Liver (tissue), 9 donors: Measurements from ENCODE around the gene TBC1D4. TPM values are rescaled to one million over a fixed set of nuclear protein-coding genes. Genes with fewer than 3 reads are reported as not detected.

ENCODE experiments used
- DNase-seq: peaks from one replicate; pipeline ENCODE4 v3.0.0-alpha.2; 2017; ENCODE audit warnings: low spot score
- H3K27ac ChIP-seq, 2 donors: one replicate each; pipeline ENCODE4 v1.7.0; 2013; ENCODE audit warnings: inconsistent platforms in 2 of 2, low read length in 2 of 2, control low read depth in 1 of 2, low read depth in 1 of 2, mild to moderate bottlenecking in 1 of 2
- H3K27me3 ChIP-seq, 4 donors: one replicate each; pipeline versions ENCODE4 v1.6.1 to v1.7.0; 2013; ENCODE audit warnings: low read length in 3 of 4, inconsistent platforms in 1 of 4, mild to moderate bottlenecking in 1 of 4, moderate library complexity in 1 of 4; ENCODE audit not compliant: control insufficient read depth in 4 of 4, insufficient read depth in 4 of 4
- H3K36me3 ChIP-seq, 4 donors: one replicate each; pipeline versions ENCODE4 v1.6.1 to v1.7.0; 2013; ENCODE audit warnings: low read length in 3 of 4, mild to moderate bottlenecking in 3 of 4, low read depth in 1 of 4, moderate library complexity in 1 of 4; ENCODE audit not compliant: control insufficient read depth in 4 of 4, insufficient read depth in 3 of 4
- H3K4me1 ChIP-seq, 4 donors: one replicate each; pipeline versions ENCODE4 v1.6.1 to v1.7.0; 2013; ENCODE audit warnings: low read length in 3 of 4, mild to moderate bottlenecking in 3 of 4, moderate library complexity in 1 of 4; ENCODE audit not compliant: control insufficient read depth in 4 of 4, insufficient read depth in 4 of 4
- H3K4me3 ChIP-seq, 3 donors: one replicate each; pipeline versions ENCODE4 v1.6.1 to v1.7.0; 2013; ENCODE audit warnings: low read length in 3 of 3, control low read depth in 1 of 3, low read depth in 1 of 3, mild to moderate bottlenecking in 1 of 3
- H3K9ac ChIP-seq, 2 donors: one replicate each; pipeline ENCODE4 v1.7.0; 2013; ENCODE audit warnings: low read length in 2 of 2, mild to moderate bottlenecking in 2 of 2, moderate library complexity in 2 of 2, control low read depth in 1 of 2, low read depth in 1 of 2
- H3K9me3 ChIP-seq, 4 donors: one replicate each; pipeline versions ENCODE4 v1.6.1 to v1.7.0; 2013; ENCODE audit warnings: low read length in 3 of 4; ENCODE audit not compliant: control insufficient read depth in 4 of 4
- ATF3 ChIP-seq: IDR thresholded peaks from 2 replicates; pipeline ENCODE4 v1.6.1; 2016; ENCODE audit warnings: antibody characterized with exemption
- CTCF ChIP-seq: fragments of 150-350 bp; IDR thresholded peaks from 2 replicates; pipeline ENCODE4 v1.5.1; 2017; ENCODE audit warnings: improper control_type of control experiment, low read depth, low read length; ENCODE audit not compliant: missing input control
- EGR1 ChIP-seq, 2 donors: IDR thresholded peaks; 2 replicates each; pipeline ENCODE4 v1.6.1; 2016 to 2018; ENCODE audit warnings: antibody characterized with exemption in 2 of 2, low read depth in 2 of 2
- FOXA1 ChIP-seq: IDR thresholded peaks from 2 replicates; pipeline ENCODE4 v1.6.1; 2016; ENCODE audit warnings: antibody characterized with exemption
- FOXA2 ChIP-seq: IDR thresholded peaks from 2 replicates; pipeline ENCODE4 v1.6.1; 2016; ENCODE audit warnings: antibody characterized with exemption
- GABPA ChIP-seq, 2 donors: IDR thresholded peaks in 1 of 2; conservative IDR thresholded peaks in 1 of 2; 2 replicates each; pipeline ENCODE4 v1.6.1; 2016; ENCODE audit warnings: antibody characterized with exemption in 2 of 2, mild to moderate bottlenecking in 1 of 2, moderate library complexity in 1 of 2
- HNF4A ChIP-seq, 2 donors: conservative IDR thresholded peaks; 2 replicates each; pipeline ENCODE4 v1.6.1; 2016; ENCODE audit warnings: antibody characterized with exemption in 2 of 2, mild to moderate bottlenecking in 2 of 2
- HNF4G ChIP-seq: IDR thresholded peaks from 2 replicates; pipeline ENCODE4 v1.6.1; 2016; ENCODE audit warnings: antibody characterized with exemption
- JUND ChIP-seq, 2 donors: IDR thresholded peaks; 2 replicates each; pipeline ENCODE4 v1.6.1; 2016; ENCODE audit warnings: antibody characterized with exemption in 2 of 2
- MAX ChIP-seq: IDR thresholded peaks from 2 replicates; pipeline ENCODE4 v1.6.1; 2016; ENCODE audit warnings: antibody characterized with exemption
- NR2F2 ChIP-seq: IDR thresholded peaks from 2 replicates; pipeline ENCODE4 v1.6.1; 2016; ENCODE audit warnings: antibody characterized with exemption
- RAD21 ChIP-seq, 2 donors: IDR thresholded peaks; 2 replicates each; pipeline ENCODE4 v1.6.1; 2016; ENCODE audit warnings: antibody characterized with exemption in 2 of 2, mild to moderate bottlenecking in 2 of 2
- REST ChIP-seq: IDR thresholded peaks from 2 replicates; pipeline ENCODE4 v1.6.1; 2016; ENCODE audit warnings: antibody characterized with exemption, mild to moderate bottlenecking
- RXRA ChIP-seq, 2 donors: IDR thresholded peaks; 2 replicates each; pipeline ENCODE4 v1.6.1; 2017 to 2018; ENCODE audit warnings: antibody characterized with exemption in 2 of 2, mild to moderate bottlenecking in 1 of 2
- SP1 ChIP-seq: IDR thresholded peaks from 2 replicates; pipeline ENCODE4 v1.6.1; 2018; ENCODE audit warnings: antibody characterized with exemption, mild to moderate bottlenecking
- TAF1 ChIP-seq: conservative IDR thresholded peaks from 2 replicates; pipeline ENCODE4 v1.6.1; 2016; ENCODE audit warnings: antibody characterized with exemption, mild to moderate bottlenecking
- YY1 ChIP-seq: IDR thresholded peaks from 2 replicates; pipeline ENCODE4 v1.6.1; 2016; ENCODE audit warnings: antibody characterized with exemption, mild to moderate bottlenecking
- ZBTB33 ChIP-seq: IDR thresholded peaks from 2 replicates; pipeline ENCODE4 v1.6.1; 2016; ENCODE audit warnings: antibody characterized with exemption
- WGBS: extraction: QIAGEN DNeasy Blood & Tissue Kit; methylation state at CpG from one replicate; pipeline ENCODE4 v1.1.7; 2013; 5-methylcytosine and 5-hydroxymethylcytosine counted together
- polyA plus RNA-seq, 2 donors: library from polyadenylated mRNA; stranded (reverse) in 1 of 2; unstranded in 1 of 2; fragments of 200-250 nt in 1 of 2; fragments of >200 nt in 1 of 2; fragmentation: Nextera tagmentation in 1 of 2; extraction: Ambion mirVana in 1 of 2; gene quantifications; one replicate each; pipeline versions ENCODE4 v1.2.1 to v1.2.3, GENCODE V29; 2013 to 2015
- total RNA-seq, 2 donors: library from RNA; depleted of rRNA; stranded (reverse); fragments of >200 nt; gene quantifications; one replicate each; pipeline ENCODE4 v1.2.3, GENCODE V29; 2014
- donor health status: healthy.
- donor health status: healthy.
- donor health status: healthy.
- donor health status: healthy.
- donor health status: healthy.

TBC1D4 gene
- total and polyA plus RNA-seq, 4 donors: 2.3 to 11.1 (median 6.5) TPM

- Histone ChIP-seq H3K9ac (no peak overlapping the region), H3K4me3 (no peak overlapping the region), H3K9me3 (no peaks in the 10 kb centered on the region), H3K4me1 (no peaks in the 10 kb centered on the region), H3K27ac (no peak overlapping the region), H3K27me3 (no peaks in the 10 kb centered on the region), H3K36me3 (no peaks in the 10 kb centered on the region)
- no peak for TF ChIP-seq TAF1
- TF ChIP-seq ATF3: no peak
- TF ChIP-seq CTCF: no peak
- no peak for TF ChIP-seq RXRA (IDR thresholded peaks at IDR 0.05)
- no peak for TF ChIP-seq HNF4G
- TF ChIP-seq NR2F2: no peak
- no peak for TF ChIP-seq ZBTB33
- no peak for TF ChIP-seq FOXA1
- no peak for TF ChIP-seq HNF4A (conservative IDR thresholded peaks at IDR 0.05)
- no peak for TF ChIP-seq MAX
- no peak for TF ChIP-seq SP1
- no peak for TF ChIP-seq YY1
- no peak for TF ChIP-seq GABPA (IDR thresholded peaks at IDR 0.05 in 1 of 2, conservative IDR thresholded peaks at IDR 0.05 in 1 of 2)
- TF ChIP-seq REST: no peak
- TF ChIP-seq RAD21 (IDR thresholded peaks at IDR 0.05): no peak
- TF ChIP-seq FOXA2: no peak
- no peak for TF ChIP-seq JUND (IDR thresholded peaks at IDR 0.05)
- TF ChIP-seq EGR1 (IDR thresholded peaks at IDR 0.05; ENCODE audit: low read depth in 2 of 2): no peak
- WGBS: 93% methylated on average over 8 of the region's 8 CpGs
- DNase-seq: no peak
These were observed 51.3 kb downstream of the TBC1D4 start for GRCh38 chr13:75430436-75431209.
